Activated T-cell treated with anti-CD3 and anti-CD28 coated beads, Interleukin-2, amount 50 U/mL, for 24 hours (primary cell): ENCODE measurements around the gene VAT1.
A peak's percentile ranks its signal among the peaks of the same experiment; 100 is the strongest.

Experiments
- DNase-seq: peaks from one replicate; pipeline ENCODE4 v3.0.0-alpha.2; 2020
- H3K27ac Mint-ChIP-seq: 2 replicates; pipeline ENCODE4 v1.8.0; 2020; ENCODE audit warnings: mild to moderate bottlenecking, mixed read lengths
- H3K27me3 Mint-ChIP-seq: 2 replicates; pipeline ENCODE4 v1.8.0; 2020; ENCODE audit warnings: mixed read lengths
- H3K36me3 Mint-ChIP-seq: 2 replicates; pipeline ENCODE4 v1.8.0; 2020; ENCODE audit warnings: low read depth, mixed read lengths
- H3K4me1 Mint-ChIP-seq: 2 replicates; pipeline ENCODE4 v1.8.0; 2020; ENCODE audit warnings: low read depth, mixed read lengths
- H3K4me3 Mint-ChIP-seq: 2 replicates; pipeline ENCODE4 v1.8.0; 2020; ENCODE audit warnings: mild to moderate bottlenecking, moderate library complexity, mixed read lengths
- H3K9me3 Mint-ChIP-seq: 2 replicates; pipeline ENCODE4 v1.8.0; 2020; ENCODE audit warnings: mixed read lengths

The VAT1 gene

DNA sequence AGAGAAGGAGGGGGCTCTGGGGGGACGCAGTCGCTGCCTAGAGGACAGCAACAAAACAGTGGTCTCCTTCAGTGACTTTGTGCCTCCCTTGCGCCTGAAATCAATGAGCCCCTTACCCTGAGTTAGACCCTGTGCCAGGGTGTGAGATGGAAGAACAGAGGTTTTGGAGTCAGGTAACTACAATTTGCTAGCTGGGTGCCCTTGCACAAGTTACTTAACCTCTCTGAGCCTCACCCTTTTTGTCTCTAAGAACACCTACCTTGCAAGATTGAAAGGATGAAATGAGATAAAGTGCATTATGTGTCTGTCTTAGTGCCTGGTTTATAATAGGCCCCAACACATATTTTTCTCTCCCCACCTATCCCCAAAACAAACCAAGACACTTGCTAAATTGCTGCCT is 12.7 kb upstream of the VAT1 start:
- Mint-ChIP-seq H3K4me3 (no peak overlapping the region), H3K27ac (no peak overlapping the region), H3K36me3 (no peaks in the 10 kb centered on the region), H3K27me3 (no peaks in the 10 kb centered on the region), H3K9me3 (no peaks in the 10 kb centered on the region), H3K4me1 (no peaks in the 10 kb centered on the region)
- no peak for DNase-seq

DNA sequence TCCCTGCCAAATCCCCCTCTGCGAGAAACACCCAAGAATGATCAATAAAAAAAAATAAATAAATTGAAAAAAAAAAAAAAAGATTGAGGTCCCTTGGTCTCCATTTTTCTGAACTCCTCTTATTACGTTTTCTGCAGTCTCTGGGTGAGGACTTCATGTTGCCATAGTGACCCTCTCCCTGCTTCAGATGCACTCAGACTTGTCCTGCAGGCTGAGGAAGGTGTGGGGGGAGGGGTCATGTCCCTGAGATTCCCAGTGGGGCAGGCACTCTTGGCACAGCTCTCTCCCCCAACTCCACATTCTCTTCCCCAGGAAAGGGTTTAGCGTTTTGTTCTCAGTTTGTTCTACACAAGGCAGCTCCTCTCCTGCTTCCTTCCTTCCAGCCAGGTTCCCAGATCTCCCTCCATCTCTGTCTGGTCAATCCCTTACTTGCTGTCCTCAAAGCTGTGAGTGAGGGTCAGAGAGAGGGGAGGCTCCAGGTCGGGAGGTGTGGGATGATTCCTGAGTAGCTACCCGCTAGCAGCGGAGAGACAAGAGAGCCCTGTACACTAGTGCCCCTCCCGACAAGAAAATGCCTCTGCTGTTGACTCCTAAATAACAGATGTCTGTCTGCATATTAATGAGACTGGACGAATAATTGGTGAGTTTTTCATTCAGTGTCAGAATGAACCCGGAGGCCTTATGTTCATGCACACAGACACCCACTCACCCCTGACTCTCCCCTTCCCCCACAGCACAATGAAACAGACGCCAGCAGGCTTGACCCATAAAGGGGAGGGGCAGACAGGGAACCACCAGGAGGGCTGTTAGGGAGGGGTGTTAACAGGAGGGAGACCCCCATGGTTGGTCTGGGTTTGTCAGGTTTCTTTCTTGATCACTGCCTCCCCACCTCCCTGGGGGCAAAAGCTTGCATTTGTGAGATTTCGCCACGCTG is 12.0 kb upstream of the VAT1 start:
- no peak for DNase-seq
- Mint-ChIP-seq H3K36me3 (no peaks in the 10 kb centered on the region), H3K4me1 (no peaks in the 10 kb centered on the region), H3K27ac (peak overlapping the region; percentile 8), H3K4me3 (no peak overlapping the region), H3K27me3 (no peaks in the 10 kb centered on the region), H3K9me3 (no peaks in the 10 kb centered on the region)

DNA sequence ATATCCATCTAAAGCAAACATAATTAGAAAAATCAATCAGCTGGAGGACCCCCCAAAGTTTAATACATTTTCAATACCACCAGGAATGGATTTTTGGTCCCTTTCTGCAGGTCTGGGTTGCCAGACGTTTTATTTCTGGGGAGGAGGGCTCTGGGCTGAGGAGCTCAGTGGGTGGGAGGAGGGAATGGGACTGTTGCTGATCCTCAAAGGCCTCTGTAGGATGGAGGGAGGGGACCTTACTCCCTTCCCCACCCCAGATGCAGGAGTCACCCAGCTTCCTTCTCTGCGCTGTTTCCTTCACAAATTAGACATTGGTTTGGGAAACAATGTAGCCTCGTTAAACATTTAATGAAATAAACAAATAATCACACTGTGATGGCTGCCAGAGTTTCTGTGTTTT is 9.5 kb upstream of the VAT1 start:
- Mint-ChIP-seq H3K27ac (no peak overlapping the region), H3K9me3 (no peaks in the 10 kb centered on the region), H3K36me3 (no peaks in the 10 kb centered on the region), H3K4me3 (no peak overlapping the region), H3K4me1 (no peaks in the 10 kb centered on the region), H3K27me3 (no peaks in the 10 kb centered on the region)
- no peak for DNase-seq

DNA sequence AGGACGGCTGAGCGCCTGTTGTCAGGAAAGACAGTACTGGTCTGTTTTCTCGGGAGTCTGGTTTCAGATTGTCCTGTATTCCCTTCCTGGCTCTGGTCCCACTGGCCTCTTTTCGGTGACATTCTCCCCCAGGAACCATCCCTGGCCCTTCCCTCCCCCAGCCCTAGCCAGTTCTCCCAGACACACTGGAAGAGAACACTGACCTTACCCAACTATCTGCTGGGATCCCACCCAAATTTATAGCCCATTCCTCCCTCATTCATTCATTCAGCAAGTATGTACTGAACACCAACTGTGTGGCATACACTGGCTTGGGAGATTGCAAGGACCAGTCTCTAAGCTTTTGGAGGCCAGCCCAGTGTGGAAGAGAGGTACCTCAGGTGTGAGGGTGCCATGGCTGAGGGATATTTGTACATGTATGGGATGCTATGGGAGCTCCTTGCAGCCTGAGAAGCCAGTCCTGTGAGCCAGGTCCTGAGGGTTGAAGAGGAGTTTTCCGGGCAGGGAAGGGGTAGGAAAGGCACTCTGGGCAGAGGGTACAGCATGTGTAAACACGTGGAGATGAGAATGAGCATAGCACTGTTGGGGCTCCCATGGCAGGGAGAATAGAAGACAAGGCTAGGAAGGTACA is 8.1 kb upstream of the VAT1 start:
- DNase-seq = no peak
- no peak overlapping the region for H3K27ac Mint-ChIP-seq
- H3K4me1 Mint-ChIP-seq = peaks cover 2% of the 10 kb centered on the region
- no peaks in the 10 kb centered on the region for H3K27me3 Mint-ChIP-seq
- H3K9me3 Mint-ChIP-seq = no peaks in the 10 kb centered on the region
- H3K36me3 Mint-ChIP-seq = no peaks in the 10 kb centered on the region
- no peak overlapping the region for H3K4me3 Mint-ChIP-seq

DNA sequence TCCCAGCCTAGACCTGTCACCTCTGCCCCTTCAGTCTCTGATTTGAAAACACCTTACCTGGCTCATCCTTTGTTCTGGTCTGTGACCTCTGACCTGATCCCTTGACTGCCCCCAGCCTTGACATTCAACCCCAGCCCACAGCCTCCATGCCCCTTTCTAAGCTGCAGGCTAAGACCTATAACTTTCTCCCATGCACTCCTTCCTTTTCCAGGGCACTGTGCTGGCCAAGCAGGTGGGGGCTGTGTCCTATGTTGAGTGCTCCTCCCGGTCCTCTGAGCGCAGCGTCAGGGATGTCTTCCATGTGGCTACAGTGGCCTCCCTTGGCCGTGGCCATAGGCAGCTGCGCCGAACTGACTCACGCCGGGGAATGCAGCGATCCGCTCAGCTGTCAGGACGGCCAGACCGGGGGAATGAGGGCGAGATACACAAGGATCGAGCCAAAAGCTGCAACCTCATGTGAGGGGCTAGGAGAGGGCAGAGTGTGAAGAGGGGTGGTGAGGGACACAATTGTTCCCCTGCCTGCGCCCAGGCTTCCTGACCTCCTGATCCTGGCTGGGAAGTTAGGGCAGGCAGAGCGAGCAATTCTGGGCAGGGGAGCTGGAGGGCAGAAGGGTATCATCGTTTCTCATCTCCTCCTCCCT is 6.2 kb upstream of the VAT1 start:
- H3K9me3 Mint-ChIP-seq = no peaks in the 10 kb centered on the region
- DNase-seq = no peak
- H3K27me3 Mint-ChIP-seq = peaks cover 2% of the 10 kb centered on the region
- no peak overlapping the region for H3K4me3 Mint-ChIP-seq
- peaks cover 10% of the 10 kb centered on the region for H3K4me1 Mint-ChIP-seq
- H3K27ac Mint-ChIP-seq = no peak overlapping the region
- no peaks in the 10 kb centered on the region for H3K36me3 Mint-ChIP-seq

DNA sequence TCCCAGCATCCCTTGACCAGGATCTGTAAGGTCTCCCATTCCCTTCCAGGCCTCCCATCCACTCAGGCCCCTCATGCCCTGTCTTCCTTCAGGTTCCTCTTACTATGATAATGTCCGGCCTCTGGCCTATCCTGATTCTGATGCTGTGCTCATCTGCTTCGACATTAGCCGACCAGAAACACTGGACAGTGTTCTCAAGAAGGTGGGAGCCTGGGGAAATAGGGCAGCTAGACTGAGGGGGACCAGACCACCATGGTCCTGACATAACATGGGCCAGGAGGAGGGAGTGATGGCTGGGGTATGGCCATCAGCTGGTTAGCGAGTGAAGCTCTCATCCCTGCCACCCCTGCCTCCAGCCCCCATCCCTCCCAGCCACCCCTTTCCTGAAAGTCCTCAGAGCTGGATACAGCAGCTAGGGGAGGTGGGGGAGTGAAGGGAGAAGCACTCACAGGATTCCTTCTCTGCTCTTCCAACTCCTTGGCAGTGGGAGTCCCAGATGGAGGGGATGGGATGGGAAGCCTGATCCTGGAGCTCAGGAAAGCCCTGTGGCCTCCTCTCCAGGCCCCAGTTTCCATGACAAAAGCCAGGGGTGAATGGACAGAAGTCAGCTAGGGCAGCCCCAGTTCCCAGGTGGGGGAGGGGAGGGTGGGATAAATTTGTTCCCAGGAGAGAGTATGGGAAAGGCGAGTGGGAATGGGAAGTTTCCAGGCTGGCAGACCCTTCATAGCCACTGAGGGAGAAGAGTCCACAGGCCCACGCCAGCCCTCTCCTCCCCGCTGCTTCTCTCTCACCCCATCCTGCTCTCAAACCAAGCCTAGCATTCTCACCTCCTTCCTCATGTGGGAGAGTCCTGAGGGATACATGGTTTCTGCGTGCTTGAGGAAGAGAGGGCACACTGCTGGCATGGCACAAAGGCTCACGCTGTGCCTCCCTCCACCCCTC is 5.2 kb upstream of the VAT1 start:
- H3K9me3 Mint-ChIP-seq = no peaks in the 10 kb centered on the region
- no peaks in the 10 kb centered on the region for H3K36me3 Mint-ChIP-seq
- H3K27ac Mint-ChIP-seq = no peak overlapping the region
- peaks cover 10% of the 10 kb centered on the region for H3K4me1 Mint-ChIP-seq
- H3K27me3 Mint-ChIP-seq = peaks cover 2% of the 10 kb centered on the region
- no peak overlapping the region for H3K4me3 Mint-ChIP-seq
- no peak for DNase-seq

DNA sequence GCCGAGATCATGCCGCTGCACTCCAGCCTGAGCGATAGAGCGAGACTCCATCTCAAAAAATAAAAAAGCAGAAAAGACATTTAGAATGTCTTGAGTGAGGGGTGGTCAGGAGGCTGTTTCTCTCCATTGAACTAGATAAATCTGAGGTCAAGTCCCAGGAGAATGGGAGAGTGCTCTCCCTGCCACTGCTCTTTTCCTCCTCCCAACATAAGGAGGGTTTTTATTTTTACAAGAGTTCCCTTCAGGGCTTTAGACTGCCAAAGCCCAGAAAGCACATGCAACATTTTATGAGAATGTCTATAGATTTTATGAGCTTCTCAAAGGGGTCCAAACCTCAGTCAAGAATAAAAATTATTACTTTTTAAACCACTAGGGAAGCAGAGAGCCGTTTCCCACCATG is 4.4 kb upstream of the VAT1 start:
- peaks cover 2% of the 10 kb centered on the region for H3K27me3 Mint-ChIP-seq
- no peak overlapping the region for H3K4me3 Mint-ChIP-seq
- H3K4me1 Mint-ChIP-seq = peaks cover 13% of the 10 kb centered on the region
- no peaks in the 10 kb centered on the region for H3K36me3 Mint-ChIP-seq
- H3K9me3 Mint-ChIP-seq = no peaks in the 10 kb centered on the region
- H3K27ac Mint-ChIP-seq = no peak overlapping the region
- DNase-seq = no peak

DNA sequence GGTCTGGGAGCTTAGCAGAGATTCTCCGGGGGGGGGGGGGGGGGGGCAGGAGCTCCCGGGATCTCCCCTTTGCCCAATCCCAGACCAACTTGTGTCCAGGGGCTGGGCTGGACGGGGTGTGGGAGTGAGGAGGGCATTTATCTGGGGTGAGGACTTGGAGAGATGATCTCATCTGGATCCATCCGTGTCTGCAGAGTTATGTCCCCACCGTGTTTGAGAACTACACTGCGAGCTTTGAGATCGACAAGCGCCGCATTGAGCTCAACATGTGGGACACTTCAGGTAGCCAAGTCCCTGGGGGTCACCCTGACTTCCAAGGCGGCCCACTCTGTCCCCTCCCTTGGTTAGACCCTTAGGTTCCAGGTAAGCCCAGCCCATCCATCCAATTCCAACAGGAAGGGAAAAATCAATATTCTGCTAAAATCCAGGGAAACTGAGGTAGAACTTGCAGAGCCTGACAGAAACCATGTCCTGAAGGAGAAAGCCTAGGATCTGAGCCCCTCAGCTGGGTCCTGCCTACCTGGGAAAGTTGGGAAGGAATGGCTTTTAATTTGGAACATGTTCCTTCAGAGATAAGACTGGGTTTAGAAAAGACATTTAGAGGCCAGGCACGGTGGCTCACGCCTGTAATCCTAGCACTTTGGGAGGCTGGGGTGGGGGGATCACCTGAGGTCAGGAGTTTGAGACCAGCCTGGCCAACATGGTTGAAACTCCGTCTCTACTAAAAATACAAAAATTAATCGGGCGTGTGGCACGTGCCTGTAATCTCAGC is 3.8 kb upstream of the VAT1 start:
- Mint-ChIP-seq H3K27ac (no peak overlapping the region), H3K9me3 (no peaks in the 10 kb centered on the region), H3K4me3 (no peak overlapping the region), H3K27me3 (peaks cover 2% of the 10 kb centered on the region), H3K4me1 (peaks cover 17% of the 10 kb centered on the region), H3K36me3 (no peaks in the 10 kb centered on the region)
- DNase-seq = no peak

DNA sequence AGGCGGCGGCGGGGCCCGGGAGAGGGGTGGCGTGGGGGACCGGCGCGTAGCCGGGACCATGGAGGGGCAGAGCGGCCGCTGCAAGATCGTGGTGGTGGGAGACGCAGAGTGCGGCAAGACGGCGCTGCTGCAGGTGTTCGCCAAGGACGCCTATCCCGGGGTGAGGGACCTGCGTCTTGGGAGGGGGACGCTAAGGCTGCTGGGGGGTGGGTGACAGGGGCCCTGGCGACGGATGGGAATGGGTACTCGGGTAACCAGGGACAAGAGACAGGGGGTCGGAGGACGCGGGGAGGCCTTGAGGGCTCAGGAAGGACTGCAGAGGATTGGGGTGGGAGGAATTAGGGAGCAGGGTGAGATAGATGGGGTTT is 3.1 kb upstream of the VAT1 start:
- Mint-ChIP-seq H3K9me3 (no peaks in the 10 kb centered on the region), H3K4me1 (peaks cover 21% of the 10 kb centered on the region), H3K4me3 (peak overlapping the region; percentile 50), H3K27me3 (peaks cover 2% of the 10 kb centered on the region), H3K27ac (peak overlapping the region; percentile 11), H3K36me3 (no peaks in the 10 kb centered on the region)
- no peak for DNase-seq

DNA sequence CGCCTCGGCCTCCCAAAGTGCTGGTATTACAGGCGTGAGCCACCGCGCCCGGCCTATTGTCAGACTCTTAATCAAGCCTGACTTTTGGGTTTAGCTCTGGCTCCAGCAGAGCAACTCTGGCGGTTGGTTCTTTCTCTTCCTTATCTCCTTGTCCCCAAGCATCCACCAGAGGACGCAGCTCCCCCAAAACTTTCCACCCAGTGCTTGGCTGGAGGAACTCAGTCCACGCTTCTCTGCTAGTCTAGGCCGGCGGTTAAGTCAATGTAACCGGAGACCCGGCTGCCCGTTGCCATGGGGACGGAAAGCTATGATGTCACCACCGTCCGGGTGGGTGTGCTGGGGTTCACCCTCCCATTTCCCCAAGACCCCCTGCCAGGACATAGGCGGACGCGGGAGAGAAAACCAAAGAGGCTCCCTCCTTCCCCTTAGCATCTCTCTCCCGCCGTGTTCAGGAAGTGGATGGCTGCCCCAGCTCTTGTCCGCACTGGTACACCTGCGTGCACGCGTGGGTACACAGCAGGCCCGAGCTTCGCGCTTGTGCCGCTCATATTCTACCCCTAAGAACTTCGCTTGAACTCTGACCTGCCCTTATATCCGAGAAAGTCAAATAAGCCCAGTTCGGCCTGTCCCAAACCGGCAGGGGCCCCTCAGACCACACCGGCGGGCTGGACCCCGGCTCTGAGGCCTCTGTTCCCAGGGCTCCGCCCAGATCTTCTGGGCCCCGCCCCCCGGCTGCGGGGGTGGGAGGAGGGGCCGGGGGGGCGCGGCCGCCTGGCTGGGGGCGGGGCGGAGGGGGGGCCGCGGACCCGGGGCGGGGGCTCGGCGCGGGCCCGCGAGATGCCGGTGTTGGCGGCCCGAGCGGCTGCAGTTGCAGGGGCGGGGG is 2.5 kb upstream of the VAT1 start, which contains the start of gene RND2:
RND2 (plus strand) TSS at position 825 of the 883 bp plus-strand sequence. CDS start 117 bp downstream, outside the sequence.
- no peaks in the 10 kb centered on the region for H3K36me3 Mint-ChIP-seq
- H3K27ac Mint-ChIP-seq = peak within 1 kb of the TSS; percentile 90
- H3K4me1 Mint-ChIP-seq = peaks cover 25% of the 10 kb centered on the region
- H3K9me3 Mint-ChIP-seq = no peaks in the 10 kb centered on the region
- DNase-seq = peak; percentile 86
- peaks cover 2% of the 10 kb centered on the region for H3K27me3 Mint-ChIP-seq
- H3K4me3 Mint-ChIP-seq = peak within 1 kb of the TSS; percentile 85

DNA sequence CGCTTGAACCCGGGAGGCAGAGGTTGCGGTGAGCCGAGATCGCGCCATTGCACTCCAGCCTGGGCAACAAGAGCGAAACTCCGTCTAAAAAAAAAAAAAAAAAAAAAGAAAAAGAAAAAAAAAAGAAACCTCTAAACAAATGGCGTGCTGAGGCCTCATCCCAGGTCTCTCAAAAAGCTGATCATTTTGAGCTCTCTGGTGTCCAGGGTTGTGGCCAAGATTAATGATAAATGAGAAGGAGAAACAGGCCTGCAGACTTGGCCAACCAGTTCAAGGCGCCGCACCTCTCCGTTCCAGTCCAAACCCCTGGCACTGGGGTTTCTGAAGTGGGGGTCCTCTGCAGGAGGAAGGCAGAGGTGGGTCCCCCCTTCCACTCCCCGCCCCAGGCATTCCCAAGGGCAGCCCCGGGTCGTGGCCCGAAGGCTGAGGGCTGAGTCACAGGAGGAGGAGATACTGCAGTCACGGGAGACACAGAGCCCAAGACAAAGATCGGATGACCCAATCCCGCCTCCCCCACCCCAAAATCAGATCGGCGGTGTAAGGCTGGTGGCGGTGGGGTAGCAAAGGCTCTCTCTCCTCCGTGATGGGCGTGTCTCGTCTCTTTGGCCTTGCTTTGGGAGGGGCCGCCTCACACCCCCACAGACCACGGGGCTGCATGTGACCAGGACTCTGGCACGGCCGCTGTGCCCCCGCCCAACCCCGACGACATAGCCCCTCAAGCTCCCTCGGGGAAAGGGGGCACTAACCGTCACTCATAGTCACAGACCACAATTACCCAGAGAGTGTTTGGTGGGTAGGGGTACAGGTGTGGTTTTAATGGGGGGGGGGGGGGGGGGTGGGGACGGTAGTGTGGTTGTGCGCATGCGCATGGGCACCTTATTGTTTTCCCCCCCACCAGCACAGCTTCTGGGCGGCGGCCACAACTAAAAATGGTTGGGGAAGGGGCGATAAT is 1.1 kb downstream of the VAT1 start:
- Mint-ChIP-seq H3K27me3 (peaks cover 2% of the 10 kb centered on the region), H3K4me3 (peak overlapping the region; percentile 85), H3K4me1 (peaks cover 40% of the 10 kb centered on the region), H3K36me3 (peaks cover under 1% of the 10 kb centered on the region), H3K9me3 (no peaks in the 10 kb centered on the region), H3K27ac (peak overlapping the region; percentile 81)
- no peak for DNase-seq

DNA sequence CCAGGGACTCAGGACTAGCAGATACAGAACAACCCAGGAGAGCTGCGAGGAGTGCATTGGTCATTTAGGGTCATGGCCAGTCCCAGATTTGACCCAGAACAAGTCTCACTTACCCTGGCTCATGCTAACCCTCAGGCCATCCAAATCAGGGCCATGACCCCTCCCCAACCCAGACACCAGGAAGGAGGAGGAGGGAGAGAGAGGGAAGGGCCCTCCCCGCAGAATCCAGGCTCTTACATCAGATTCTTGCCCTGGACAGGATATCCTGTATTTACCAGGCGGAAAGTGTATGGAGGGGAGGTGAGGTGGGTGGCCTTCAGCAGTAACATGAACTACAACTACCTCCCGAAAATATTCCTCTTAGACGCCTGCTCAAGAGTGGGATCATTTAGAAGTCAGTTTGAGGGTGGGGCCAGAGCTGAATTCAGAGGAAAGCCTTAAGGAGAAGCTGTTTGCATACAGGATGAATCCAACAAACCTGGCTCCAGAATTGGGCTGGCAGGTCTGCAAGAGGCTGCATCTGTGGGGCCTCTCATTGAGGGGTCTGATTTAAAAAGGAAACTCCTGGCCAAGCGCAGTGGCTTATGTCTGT is 2.1 kb downstream of the VAT1 start:
- H3K27ac Mint-ChIP-seq = no peak overlapping the region
- no peak for DNase-seq
- H3K4me1 Mint-ChIP-seq = peaks cover 38% of the 10 kb centered on the region
- peak overlapping the region; percentile 85 for H3K4me3 Mint-ChIP-seq
- H3K27me3 Mint-ChIP-seq = peaks cover 2% of the 10 kb centered on the region
- peaks cover 7% of the 10 kb centered on the region for H3K36me3 Mint-ChIP-seq
- no peaks in the 10 kb centered on the region for H3K9me3 Mint-ChIP-seq
